ENCODE data around the gene SPRR1B.

SPRR1B gene

DNA sequence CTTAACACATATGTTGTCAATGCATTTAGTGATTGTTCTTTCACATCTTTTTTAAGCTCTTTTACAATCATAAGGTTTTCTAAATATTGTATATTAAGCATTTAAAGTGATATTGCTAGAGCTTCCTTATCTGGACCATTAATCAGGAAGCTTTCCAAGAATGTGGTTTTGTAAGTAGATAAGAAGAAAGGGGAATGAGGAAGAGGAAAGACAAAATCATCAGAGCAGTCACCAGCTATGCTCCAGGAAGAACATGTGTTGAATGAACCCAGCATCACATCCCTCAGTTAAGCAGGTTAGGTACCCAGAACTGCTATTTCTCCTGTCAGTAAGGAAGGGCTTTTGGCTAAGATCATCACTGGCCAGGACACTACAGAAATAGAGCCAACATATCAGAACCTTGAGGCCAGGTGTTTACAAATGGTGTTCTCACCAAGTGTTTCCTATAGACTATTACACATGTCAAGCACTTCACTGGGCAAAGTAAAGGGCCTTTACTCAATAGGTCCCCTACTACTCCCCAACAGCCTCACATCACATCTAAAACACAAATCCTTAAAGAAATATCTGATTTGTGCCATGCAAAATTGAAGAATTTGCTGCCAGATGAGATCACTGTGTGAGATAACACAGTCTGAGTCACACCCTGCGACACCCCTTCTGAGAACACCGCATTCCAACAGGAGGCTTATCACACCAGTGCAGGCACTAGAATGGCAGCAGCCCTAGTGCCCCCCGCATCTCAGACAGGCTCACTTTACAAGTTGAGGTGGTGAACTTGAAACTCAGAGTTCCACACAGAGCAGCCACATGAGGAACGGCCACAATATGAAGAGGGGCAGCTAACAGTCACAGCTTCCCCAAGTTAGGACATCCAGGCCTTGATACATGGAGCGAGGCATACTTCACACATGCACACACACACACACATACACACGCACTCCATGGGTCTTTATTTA lies 28.1 kb downstream of the SPRR1B start:
- H3K9me3 Mint-ChIP-seq: no peaks in the 10 kb centered on the region
- H3K27ac Mint-ChIP-seq: no peak overlapping the region
- no peaks in the 10 kb centered on the region for H3K36me3 Mint-ChIP-seq (ENCODE audit: insufficient read depth)
- ATAC-seq (replicated peaks): no peak
- H3K4me3 Mint-ChIP-seq: no peak overlapping the region
- no peak for DNase-seq
- no peaks in the 10 kb centered on the region for H3K4me1 Mint-ChIP-seq (ENCODE audit: low read depth in 2 of 2)
- H3K27me3 Mint-ChIP-seq: peaks cover 43 to 54% of the 10 kb centered on the region in 2 donors

DNA sequence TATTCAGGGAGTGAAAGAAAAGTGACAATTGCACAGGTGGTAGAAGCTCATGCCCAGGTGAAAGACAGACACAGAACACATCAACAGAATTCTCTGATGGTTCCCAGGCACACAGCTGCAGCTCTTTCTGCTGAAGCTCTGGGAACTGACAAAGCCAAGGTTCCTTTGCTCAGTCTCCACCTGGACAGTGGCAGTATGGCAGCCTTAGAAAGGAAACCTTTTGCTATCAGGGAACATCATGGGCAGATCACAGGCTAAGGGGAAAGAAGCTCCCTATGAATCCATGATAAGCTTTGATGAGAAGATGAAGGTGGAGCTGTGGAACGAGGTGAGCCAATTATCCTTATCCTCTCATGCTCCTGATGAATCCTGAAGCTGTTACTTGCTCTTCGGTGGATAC lies 39.2 kb downstream of the SPRR1B start:
- no peaks in the 10 kb centered on the region for H3K36me3 Mint-ChIP-seq (ENCODE audit: insufficient read depth)
- H3K9me3 Mint-ChIP-seq: no peaks in the 10 kb centered on the region

DNA sequence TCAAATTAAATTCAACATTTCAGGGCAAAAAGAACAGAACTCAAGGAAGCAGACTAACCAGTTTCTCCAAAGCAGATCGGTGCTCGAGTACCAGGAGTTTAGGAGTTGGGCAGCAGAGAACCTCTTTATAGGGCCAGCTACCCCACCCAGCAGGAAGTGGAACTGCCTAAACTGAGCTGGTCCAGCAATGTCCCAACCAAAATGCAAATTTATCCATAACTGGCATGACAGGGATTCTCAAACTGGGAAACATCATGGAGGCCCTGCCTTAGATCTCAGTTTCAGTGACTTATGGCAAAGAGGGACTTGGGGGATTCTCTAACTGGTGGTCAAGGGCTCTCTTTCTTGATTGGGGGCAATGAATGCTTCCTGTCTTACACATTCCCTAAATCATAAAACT lies 40.5 kb downstream of the SPRR1B start, which contains the start of gene SPRR2B:
TSS of gene SPRR2B (minus strand) at position 101 of the 400 bp plus-strand sequence. CDS start 772 bp downstream, outside the sequence.
- H3K27ac Mint-ChIP-seq: no peak within 1 kb of the TSS
- DNase-seq (no peak), ATAC-seq (replicated peaks) (no peak)
- no peaks in the 10 kb centered on the region for H3K36me3 Mint-ChIP-seq (ENCODE audit: insufficient read depth)
- no peaks in the 10 kb centered on the region for H3K4me1 Mint-ChIP-seq (ENCODE audit: low read depth in 2 of 2)
- H3K27me3 Mint-ChIP-seq: peaks cover 27 to 31% of the 10 kb centered on the region in 2 donors
- no peaks in the 10 kb centered on the region for H3K9me3 Mint-ChIP-seq
- H3K4me3 Mint-ChIP-seq: no peak within 1 kb of the TSS

More for the DNA sequence above, 39.2 kb downstream of the SPRR1B start:
- no peaks in the 10 kb centered on the region for H3K4me1 Mint-ChIP-seq (ENCODE audit: low read depth in 2 of 2)
- H3K4me3 Mint-ChIP-seq: no peak overlapping the region
- peaks cover 34 to 43% of the 10 kb centered on the region in 2 donors for H3K27me3 Mint-ChIP-seq
- ATAC-seq (replicated peaks): no peak
- H3K27ac Mint-ChIP-seq: no peak overlapping the region
- DNase-seq: no peak

DNA sequence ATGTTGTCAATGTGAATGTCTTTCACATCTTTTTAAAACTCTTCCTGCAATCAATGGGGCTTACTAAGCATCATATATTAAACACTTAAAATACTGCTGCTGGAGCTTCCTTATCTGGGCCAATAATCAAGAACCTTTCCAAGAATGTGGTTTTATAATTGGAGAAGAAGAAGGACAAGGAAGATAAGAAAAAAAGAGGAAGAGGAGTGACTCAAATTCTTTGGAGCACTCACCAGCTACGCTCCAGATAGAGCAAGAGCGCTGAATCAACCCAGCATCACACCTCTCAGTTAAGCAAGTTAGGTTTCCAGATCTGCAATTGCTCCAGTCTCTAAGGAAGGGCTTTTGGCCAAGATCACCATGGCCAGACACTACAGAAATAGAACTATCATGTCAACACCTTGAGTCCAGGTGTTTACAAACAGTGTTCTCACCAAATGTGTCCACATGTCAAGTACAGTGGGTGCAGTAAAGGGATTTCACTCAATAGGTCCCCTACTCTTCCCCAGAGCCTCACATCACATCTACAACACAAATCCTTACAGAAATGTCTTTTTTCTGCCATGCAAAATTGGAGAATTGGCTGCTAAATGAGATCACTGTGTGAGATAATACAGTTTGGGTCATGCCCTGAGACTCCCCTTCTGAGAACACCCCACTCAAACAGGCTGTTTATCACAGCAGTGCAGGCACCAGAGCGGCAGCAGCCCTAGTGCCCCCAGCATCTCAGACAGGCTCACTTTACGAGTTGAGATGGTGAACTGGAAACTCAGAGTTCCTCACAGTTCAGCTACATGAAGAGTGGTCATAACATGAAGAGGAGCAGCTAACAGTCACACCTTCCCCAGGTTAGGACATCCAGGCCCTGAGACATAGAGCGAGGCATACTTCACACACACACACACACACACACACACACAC lies 42.1 kb downstream of the SPRR1B start:
- H3K27me3 Mint-ChIP-seq: peaks cover 15% of the 10 kb centered on the region in 2 donors
- no peaks in the 10 kb centered on the region for H3K9me3 Mint-ChIP-seq
- DNase-seq (no peak), ATAC-seq (replicated peaks) (no peak)
- no peaks in the 10 kb centered on the region for H3K4me1 Mint-ChIP-seq (ENCODE audit: low read depth in 2 of 2)
- no peaks in the 10 kb centered on the region for H3K36me3 Mint-ChIP-seq (ENCODE audit: insufficient read depth)
- H3K27ac Mint-ChIP-seq: no peak overlapping the region
- no peak overlapping the region for H3K4me3 Mint-ChIP-seq

DNA sequence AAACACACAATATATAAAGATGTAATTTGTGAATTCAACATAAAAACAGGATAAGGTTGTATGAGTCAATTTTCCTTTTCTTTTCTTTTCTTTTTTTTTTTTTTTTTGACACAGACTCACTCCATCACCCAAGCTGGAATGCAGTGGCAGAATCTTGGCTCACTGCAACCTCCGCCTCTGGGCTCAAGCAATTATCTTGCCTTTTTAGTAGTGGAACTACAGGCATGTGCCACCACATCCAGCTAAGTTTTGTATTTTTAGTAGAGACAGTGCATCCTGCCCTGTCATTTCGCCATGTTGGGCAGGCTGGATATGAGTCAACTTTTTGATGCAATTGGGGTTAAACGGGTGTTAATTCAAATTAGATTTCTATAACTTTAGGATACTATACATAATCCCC lies 50.7 kb downstream of the SPRR1B start:
- Mint-ChIP-seq H3K27ac (no peak overlapping the region), H3K36me3 (ENCODE audit: insufficient read depth) (no peaks in the 10 kb centered on the region), H3K27me3 (peaks cover 22 to 56% of the 10 kb centered on the region in 2 donors), H3K9me3 (peaks cover 0 to 5% of the 10 kb centered on the region in 2 donors), H3K4me3 (no peak overlapping the region), H3K4me1 (ENCODE audit: low read depth in 2 of 2) (no peaks in the 10 kb centered on the region)
- no peak for DNase-seq
- no peak for ATAC-seq (replicated peaks)
